Left renal pelvis (tissue), 4 donors: ENCODE measurements around the gene ZNF285. TPM values are rescaled to one million over a fixed set of nuclear protein-coding genes. Genes with fewer than 3 reads are reported as not detected.

Experiments used
- polyA plus RNA-seq, 4 donors: library from polyadenylated mRNA; unstranded; fragments of 120-200 nt; gene quantifications; one replicate each; pipeline ENCODE4 v1.2.1, GENCODE V29; 2013; ENCODE audit not compliant: insufficient read length in 4 of 4

Gene ZNF285
- polyA plus RNA-seq, 4 donors, result 6.4 to 11.4 (median 10.8) TPM

Other genes with a start within 250 kb of the ZNF285 start
- 10 to 100 TPM; 23.5 to 29.9 (median 25.2) TPM for gene ZNF226, start 236.5 kb downstream of the ZNF285 start, polyA plus RNA-seq
- 10 to 100 TPM; 24.1 to 31.2 (median 28.0) TPM for gene ZNF227, start 189.1 kb downstream of the ZNF285 start, polyA plus RNA-seq
- gene ZNF233, start 141.7 kb downstream of the ZNF285 start, polyA plus RNA-seq, result 1 to 10 TPM; 2.5 to 7.8 (median 6.6) TPM
- gene ZNF235, start 96.6 kb downstream of the ZNF285 start, polyA plus RNA-seq, result 10 to 100 TPM in 3 of 4 donors, 1 to 10 TPM in 1; 7.6 to 13.1 (median 11.8) TPM
- 10 to 100 TPM in 3 of 4 donors, 1 to 10 TPM in 1; 9.9 to 15.9 (median 12.2) TPM for gene ZNF112, start 44.9 kb downstream of the ZNF285 start, polyA plus RNA-seq
- 10 to 100 TPM in 3 of 4 donors, 1 to 10 TPM in 1; 9.1 to 16.7 (median 14.5) TPM for gene ZNF229, start 46.9 kb upstream of the ZNF285 start, polyA plus RNA-seq
- gene ZNF180, start 98.9 kb upstream of the ZNF285 start, polyA plus RNA-seq, result 10 to 100 TPM; 13.9 to 19.2 (median 15.6) TPM
- not detected for gene CEACAM20, start 128.1 kb upstream of the ZNF285 start, polyA plus RNA-seq
- gene IGSF23, start 212.0 kb upstream of the ZNF285 start, polyA plus RNA-seq, result 1 to 10 TPM in 1 of 4 donors, under 1 TPM in 2, not detected in 1; 0.73 to 1.5 (median 0.85) TPM
- 10 to 100 TPM; 21.3 to 39.9 (median 28.3) TPM for gene PVR, start 242.3 kb upstream of the ZNF285 start, polyA plus RNA-seq